HT1080 (cell line): ENCODE results near the gene C1orf116. TPM values are rescaled to one million over a fixed set of nuclear protein-coding genes. Genes with fewer than 3 reads are reported as not detected.
A peak's percentile ranks its signal among the peaks of the same experiment; 100 is the strongest.

Source experiments
- DNase-seq: peaks from one replicate; pipeline ENCODE4 v3.0.0-alpha.2; 2015; ENCODE audit warnings: low read depth
- polyA plus RNA-seq, 2 experiments: library from polyadenylated mRNA; depleted of rRNA; stranded (reverse); fragments of >200 nt; gene quantifications; 2 replicates each; pipeline ENCODE4 v1.2.3, GENCODE V29; 2015
- total RNA-seq: library from RNA; depleted of rRNA; stranded (reverse); fragments of >200 nt; shearing (Covaris generic); gene quantifications from 2 replicates; pipeline ENCODE4 v1.2.3, GENCODE V29; 2014; rRNA removed

The C1orf116 gene
- total RNA-seq: 0.20 and 0.59 TPM in 2 replicates
- polyA plus RNA-seq (2015; cell fraction: cytosol; rRNA removed): 0.08 and 0.23 TPM in 2 replicates
- polyA plus RNA-seq (2015; cell fraction: nucleus; rRNA removed): 0.19 and 0.26 TPM in 2 replicates

DNA sequence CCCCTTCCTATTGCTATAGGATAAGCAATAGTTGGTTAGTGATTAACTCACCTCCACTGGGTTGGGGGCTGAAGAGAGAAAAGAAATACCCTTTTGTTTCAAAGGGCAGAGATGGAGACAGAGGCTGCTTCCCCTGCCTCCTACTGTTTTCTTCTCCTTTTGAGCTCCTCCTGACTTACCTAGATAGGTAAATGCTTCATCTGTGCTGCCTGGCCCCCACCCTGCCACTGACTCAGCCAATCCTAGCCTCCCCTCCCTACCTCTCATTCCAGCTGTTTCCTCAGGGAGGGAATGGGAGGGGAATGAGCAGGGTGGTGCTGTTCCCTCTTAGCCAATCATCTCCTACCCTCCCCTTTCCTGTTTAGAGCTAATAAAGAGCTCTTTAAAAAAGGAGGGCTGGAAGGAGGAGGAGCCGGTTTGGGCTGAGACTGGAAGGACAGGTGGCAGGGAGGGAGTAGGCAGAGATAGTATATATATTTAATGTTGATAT is at the start of gene C1orf116:
Gene C1orf116, minus strand, starts transcription at position 229 of the 490 bp plus-strand sequence. CDS start 5,158 bp downstream, outside the sequence.
- DNase-seq: peak; percentile 48

DNA sequence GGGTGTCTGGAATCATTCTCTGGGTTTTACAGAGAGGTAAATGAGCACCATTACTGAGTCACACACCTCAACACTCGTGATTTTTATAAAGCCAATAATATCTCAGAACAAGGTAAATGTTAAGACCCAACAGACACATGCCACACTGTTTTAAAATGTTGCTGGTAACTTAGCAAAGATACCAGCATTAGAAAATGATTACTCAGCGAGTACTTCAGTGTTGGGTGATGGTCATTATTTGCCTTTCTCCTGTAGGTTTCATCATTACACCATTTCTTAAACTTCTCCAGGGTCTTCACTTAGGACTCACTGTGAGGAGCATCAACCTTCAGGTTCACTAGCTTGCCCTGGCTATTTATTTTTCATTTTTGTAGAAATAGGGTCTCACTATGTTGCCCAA is 49.2 kb upstream of the C1orf116 start:
- no peak for DNase-seq

DNA sequence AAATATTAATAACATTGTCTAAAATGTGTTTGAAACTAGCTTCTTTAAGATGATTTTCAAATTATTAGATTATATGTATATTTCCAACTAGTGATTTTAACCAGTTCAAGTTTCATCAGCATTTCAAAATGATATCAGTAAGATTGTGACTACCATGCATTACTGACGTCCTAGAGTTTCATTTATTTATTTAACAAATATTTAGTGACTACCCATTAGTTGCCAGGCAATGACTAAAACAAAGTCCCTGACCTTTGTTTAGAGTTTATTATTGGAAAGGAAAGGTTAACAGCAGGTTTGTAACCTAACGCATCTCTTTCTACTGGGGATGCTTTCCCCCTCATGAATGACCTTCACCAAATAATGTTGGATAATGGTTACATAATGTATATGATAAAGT is 48.5 kb upstream of the C1orf116 start:
- no peak for DNase-seq

DNA sequence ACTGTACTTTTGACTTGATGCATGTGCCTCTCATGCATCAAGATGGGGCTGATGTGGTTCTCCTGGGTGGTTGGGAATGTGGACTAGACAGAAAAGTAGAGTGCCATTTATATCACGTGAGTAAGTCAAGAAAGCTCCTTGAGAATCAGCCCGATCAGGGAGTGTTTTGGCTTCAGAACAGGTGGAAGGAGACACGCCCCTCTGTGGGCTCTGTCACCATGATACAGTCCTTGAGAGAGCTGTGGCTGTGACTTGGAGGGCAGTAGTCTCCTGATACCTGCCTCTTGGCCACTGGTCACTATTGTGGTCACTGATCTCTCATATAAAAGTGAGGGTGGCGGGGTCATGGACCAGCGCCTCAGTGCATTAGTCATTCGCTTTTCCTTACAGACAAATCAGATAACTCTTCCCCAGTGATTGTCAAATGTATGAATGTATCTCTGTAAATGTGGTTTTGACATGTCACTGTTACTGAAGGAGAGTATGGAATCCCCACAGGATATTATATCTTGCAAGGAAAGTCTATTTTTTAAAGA is 47.2 kb upstream of the C1orf116 start:
- peak; percentile 13 for DNase-seq

DNA sequence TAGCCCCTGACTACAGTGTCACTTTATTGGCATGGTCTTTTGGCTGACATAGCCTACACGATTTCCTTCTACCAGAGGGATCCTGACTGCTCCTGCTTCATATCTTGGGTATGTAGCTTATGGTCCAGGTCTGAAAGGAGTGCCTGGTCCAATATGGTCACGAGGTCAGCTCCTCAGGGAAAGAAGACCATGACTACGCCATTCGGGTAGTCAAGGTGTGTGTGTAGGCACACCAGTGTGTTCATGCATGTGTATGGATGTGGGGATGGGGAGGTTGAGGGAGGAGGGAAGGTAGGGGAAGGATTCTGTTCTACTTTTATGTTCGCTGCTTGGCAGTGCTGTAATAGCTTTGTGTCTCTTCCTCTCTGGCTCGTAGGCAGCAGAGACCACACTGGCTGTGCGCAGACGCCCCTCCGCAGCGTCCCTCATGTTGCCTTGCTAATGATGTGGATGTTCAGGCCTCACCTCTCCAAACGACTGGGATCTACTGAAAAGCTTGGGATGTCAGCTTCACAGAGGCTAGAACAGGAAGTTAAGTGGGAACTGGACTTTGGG is 46.1 kb upstream of the C1orf116 start:
- no peak for DNase-seq

DNA sequence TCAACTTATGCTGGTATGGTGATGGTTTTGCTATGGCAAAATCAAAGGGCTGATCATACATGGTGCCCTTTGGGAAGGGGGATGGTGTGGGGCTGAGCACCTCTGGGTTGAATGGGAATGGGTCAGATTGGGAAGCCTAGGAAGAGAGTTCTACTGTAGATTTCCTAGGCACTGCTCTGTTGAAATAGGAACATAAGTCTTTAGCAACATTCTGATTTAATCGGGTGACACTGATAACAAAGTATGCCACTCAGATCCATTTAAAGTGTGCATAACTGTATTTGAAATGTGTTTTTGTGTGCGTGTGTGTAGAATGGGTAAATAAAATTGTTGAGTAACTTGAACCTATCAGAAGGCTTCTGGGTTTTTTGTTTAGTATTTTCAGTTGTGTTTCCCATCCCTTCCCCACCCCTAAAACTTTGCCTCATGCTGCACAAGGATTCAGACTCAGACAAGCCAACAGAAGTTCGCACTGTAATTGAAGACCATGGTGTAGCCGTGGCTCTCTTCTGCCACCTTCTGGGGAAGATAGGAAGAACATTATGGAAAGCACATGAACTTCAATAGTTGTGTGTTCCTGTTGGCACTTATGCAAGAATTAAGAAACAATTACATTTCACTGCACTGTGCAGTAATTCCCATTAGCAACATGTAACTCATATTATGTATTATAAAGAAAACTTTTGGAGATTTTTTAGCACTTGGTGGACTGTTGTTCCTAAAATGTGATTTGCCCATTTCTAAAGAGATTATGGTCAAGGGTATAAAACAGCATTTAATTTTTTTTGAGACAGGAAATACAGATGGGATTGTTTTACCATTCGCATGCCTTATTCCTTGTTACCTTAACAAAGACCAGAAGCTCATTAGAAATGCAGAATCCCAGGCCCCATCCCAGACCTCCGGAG is 45.2 kb upstream of the C1orf116 start:
- DNase-seq: peak; percentile 65

DNA sequence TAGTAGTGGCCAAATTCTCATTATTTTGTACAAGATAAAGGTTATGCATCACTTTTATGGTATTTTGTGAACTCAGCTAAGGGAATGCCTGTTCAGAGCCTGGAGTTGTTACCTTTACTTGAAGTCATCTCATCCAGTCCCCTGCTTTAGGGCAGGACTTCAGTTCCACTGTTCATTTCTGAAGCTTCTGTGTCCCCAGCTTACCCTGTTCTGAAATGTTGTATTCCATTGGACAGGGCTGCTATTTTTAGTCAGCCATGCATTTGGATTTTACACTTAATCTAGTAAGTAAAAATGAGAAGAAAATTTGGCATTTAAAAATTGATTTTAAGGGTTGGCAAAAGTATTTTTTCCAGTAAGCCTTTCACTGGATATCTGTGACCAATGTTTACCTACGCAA is 44.5 kb upstream of the C1orf116 start:
- DNase-seq: no peak

DNA sequence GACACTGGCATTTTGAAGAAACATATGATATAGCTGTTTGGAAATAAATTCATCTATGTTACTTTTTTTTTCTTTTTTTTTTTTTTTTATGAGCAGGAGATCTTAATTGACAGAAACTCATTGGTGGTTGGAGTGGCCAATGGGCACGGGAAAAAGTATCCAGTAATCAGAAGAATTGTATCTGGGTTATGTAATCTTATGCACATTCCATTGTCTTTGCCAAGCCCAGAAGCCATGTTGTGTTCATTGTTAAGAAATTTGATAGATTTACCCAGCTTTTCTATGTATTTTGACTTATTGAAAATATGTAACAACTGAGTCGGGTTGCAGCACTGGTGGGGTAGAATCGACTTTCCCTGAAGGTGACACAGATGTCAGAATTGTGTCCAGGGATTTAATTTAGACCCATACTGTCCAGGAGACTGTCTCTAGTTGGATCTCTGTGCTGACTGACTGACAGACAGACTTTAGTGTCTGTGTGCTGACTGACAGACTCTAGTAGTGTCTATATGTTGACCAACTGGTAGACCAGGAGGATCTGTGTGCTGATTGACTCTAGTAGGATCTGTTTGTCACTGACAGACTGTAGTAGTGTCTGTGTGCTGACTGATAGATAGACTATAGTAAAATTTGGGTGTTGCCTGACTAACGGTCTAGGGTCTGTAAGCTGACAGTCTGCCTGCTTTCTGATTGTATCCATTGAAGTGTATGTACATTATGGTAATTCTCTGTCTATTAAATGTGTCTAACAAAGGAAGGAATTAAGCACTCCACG is 43.8 kb upstream of the C1orf116 start:
- DNase-seq: no peak

DNA sequence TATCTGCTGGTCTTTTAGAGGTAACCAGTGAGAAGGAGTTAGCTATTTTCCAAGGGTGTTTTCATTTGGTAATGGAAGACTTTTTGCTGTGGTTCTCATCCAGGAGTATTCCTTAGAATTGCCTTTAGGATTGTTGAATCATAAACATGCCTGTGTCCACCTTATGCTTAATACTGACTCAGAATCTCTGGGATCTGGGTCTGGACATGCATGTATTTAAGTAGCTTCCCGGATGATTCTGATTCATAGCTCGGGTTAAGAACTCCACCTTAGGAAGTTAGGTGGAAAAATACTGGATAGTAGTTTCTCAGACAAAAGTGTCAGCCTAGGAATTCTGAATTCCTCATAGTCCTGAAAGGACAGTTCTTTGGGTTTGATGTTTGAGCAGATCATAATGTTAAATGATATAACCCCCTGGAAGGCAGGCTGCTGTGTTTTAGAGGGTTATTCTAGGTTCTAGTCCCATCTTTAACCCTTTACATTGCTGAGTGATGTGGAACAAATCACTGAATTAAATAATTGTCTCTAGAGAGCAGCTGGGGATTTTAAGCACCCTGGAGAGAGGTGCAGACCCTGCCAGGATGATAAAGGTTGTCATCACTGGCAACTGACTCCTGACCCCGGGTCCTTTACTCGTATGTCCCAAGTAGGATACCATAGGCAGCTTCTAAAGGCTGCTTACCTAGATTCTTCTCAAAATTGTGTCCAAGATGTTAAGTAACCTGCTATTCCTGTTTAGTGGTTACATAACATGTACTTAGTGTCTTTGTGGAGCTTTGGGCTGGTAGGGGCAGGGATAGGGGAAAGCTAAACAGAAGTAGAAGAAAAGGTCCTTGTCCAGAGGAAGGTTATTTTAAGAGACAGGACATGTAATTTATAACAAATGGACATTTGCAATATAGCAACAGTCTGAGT is 41.6 kb upstream of the C1orf116 start:
- peak; percentile 79 for DNase-seq

DNA sequence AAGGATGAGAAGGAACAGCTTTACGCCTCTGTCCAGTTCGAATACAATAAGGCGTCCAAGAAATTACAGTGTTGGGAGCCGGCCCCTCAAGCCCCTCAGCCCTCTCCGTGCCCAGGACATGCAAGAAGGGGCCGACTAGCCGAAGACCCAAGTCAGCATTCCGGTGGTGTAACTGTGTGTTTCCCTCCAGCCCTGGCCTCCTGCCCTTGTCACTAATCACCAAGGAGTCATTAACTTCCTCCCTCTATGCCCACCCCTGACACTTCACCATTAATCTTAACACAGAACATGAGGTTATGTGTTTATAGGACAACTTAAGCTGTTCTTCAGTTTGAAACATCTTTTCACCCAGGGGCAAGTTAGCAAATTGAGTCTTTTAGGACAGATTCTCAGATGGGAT is 39.7 kb upstream of the C1orf116 start:
- DNase-seq: no peak

DNA sequence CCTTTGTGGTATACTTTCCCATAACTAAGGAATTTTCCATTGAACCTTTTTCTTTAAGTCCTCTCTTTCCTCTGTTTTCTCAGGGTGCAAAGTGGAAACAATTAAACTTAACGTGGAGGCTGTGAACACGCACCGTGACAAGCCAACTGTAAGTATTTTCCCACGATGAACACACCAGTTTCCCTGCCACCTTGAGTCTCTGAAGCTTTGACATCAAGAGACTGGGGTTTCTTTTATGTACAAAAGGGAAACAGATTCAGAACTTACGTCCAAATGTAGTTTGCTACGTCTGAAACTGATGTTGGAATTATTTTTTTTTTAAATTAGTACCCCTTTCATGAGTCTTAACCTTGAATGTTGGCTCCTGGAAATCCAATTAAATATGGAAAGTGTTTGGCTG is 38.9 kb upstream of the C1orf116 start:
- no peak for DNase-seq

DNA sequence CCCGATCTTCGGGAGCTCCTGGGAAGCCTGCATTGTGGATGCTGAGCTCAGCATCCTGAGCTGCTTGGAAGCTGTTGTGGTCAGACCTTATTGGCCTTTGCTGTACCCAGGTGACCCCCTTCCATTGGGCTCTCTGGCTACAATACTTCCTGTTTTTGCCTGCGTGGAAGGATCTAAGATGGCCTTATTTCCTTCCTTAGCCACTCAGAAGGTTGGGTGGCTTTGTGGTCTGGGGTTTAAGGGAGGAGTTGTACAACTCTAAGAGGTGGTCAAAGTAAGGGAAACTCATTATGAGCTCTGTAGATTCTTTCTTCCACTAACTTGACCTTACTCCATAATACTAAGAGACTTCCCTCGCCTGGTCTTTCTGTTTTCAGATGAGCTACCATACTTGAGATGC is 38.3 kb upstream of the C1orf116 start:
- DNase-seq: no peak

DNA sequence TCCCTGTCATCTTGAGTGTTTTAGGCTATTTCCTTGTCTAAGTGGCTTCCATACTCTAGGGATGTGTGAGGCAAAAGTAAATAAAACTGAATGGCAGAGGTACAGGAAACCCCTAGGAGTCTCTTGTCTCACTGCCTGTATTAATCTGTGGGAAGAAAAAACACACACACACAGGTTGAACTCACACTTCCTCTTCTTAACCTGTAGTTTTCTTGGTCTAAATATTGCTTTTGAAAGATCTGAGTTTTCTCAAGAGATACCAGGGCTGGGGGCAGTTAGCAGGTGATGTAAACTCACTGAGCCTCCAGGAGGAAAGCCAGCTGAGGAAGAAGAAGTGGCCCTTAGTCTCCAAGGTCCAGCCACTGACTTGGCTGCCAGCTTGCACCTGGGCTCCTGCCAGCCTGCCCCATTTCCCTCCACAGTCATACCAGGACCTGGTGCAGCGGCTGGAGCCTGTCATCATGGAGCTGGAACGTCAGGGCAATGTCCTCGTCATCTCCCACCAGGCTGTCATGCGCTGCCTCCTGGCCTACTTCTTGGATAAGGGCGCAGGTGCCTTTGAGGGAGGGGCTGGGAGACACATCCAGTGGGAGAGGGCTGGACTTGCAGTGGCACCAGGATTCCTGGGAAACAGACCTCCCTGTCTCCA is 37.4 kb upstream of the C1orf116 start:
- no peak for DNase-seq

DNA sequence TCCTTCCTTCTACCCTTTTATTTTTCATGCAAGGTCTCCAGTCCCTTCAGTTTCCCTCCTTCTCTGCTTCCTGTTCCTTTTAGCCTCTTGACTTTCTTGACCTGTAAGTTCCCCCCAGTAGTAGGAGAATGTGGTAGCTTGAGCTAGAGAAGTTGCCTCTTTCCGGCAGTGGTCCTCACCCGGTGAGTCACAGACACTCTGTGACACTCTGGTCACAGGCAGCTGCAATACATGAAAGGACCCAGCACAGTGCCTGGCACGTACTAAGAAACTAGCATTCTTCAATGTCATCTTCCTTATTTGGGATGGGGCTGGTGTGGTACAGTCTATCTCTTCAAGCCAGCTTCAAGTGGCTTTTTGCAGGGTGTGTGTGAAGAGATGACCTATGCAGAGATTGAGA is 36.5 kb upstream of the C1orf116 start:
- no peak for DNase-seq

DNA sequence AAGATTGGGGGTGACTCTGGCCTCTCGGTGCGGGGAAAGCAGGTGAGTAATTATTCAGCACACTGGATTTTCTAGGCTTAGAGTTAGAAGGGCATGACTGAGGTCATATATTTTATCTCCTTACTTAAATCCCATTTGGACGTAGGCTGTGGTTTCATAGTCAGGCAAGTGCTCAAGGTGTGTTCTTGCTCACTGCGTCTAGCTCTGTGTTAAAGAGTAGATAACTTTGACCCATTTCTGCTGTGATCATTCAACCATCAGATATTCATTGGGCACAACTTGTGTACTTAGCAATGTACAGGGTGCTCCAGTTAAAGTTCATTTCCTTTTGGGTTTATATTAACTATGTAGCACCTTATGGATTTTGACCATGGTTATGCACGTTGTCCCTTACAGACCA is 35.1 kb upstream of the C1orf116 start:
- no peak for DNase-seq

DNA sequence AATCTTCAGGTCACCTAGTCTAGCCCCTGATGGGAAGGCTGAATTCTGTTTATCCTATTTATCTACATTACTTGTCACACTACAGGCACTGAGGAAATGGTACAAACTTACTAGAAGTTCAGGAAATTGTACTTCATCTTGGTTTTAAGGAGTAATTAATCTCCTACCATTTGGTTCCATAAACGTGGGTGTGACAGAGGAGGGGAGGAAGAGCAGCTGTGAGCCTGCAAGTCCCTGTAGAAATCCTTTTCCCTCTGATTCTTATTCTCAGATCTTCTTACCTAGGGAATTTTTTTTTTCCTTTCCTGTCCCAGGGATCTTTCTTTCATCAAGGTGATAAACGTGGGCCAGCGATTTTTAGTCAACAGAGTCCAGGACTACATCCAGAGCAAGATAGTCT is 34.6 kb upstream of the C1orf116 start:
- no peak for DNase-seq

DNA sequence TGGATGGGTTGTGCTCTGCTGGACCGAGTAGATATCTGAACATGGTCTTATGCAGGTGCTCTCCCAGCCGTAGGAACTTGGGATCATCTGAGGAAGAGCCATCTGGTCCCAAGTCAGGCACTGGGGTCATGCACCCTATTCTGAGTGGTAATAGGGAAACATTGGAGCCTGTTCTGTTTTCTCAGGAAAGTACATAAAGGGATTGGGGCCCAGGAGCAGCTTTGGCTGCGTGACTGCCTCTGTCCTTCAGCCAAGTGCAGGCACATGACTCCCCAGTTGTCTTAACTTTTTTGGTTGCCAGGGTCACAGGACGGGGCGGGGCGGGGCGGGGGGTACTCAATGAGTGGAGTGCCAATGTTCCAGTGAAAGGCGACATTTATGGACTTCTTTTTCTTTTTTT is 32.0 kb upstream of the C1orf116 start:
- no peak for DNase-seq

DNA sequence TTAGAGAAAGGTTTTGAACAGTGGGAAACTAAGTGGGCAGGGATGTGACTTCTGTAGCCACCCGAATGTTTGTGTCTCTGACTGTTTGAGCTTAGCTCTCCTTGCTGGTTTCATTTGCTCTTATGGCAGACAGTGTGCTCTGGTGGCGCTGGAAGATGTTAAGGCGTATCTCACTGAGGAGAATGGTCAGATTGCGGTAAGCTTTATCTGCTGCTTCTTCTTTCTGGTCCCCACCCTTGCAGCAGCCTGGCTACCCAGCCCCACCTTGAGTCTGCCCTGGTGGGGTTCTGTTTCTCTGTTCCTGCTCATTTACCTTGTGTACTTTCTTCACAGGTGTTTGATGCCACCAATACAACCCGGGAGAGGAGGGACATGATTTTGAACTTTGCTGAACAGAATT is 30.5 kb upstream of the C1orf116 start:
- DNase-seq: no peak

DNA sequence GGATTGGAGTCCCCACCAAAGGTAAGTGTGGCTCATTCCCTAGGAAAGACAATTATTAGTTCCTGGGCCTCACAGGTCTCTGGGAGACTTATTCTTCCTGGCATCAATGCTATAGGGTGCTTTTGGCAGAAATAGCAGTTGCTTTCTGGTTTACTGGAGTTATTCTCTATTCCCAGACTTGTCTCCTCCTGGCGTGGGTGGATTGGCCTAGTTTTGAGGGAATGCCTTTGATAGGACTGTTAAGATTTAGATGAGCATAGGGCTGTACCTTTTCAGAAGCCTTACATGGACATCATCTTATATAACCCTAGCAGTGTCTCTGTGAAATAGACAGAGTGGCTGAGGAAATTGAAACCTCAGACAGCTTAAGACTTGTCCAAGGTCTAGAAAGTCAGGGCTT is 29.5 kb upstream of the C1orf116 start:
- no peak for DNase-seq

DNA sequence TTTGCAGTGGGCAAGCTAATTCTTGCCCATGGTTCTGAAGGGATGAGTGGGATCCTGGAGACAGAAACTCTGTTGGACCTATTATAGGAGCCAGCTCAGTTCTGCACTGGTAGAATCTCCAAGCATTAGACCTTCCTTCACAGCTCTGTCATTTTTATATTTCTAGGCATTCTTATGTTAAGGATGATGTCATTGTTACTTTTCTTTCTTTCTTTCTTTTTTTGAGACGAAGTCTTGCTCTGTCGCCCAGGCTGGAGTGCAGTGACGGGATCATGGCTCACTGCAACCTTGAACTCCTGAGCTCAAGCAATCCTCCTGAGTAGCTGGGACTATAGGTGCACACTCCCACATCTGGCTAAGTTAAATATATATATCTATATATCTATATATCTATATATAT is 28.0 kb upstream of the C1orf116 start:
- no peak for DNase-seq
